HG02623 (cell line): Measurements from ENCODE around the gene KIF20A.
"Not testable (repeated sequence)": the region's sequence is repeated elsewhere in the genome, so short reads cannot be mapped to it uniquely, and the experiment has no call there.

ENCODE experiments used
- ATAC-seq: cut with Tn5 transposase; IDR thresholded peaks from one replicate; pipeline ENCODE4 v1.9.1; 2021; ENCODE audit warnings: moderate library complexity; ENCODE audit not compliant: unreplicated experiment

Gene KIF20A

DNA sequence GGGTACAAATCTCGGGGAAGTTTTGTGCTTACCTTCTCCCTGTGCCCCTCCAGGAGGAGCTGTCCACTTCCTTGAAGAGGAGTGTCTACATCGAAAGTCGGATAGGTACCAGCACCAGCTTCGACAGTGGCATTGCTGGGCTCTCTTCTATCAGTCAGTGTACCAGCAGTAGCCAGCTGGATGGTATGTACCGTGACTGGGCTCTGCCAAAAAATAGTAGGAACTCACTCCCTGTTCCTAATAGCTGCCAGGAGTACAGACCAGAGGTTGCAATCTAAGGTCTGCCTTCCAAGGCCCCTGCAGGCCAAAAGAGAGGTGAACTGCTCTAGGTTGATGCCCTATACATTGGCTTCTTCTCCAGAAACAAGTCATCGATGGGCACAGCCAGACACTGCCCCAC, 3.9 kb downstream of the KIF20A start:
- ATAC-seq, result no peak

DNA sequence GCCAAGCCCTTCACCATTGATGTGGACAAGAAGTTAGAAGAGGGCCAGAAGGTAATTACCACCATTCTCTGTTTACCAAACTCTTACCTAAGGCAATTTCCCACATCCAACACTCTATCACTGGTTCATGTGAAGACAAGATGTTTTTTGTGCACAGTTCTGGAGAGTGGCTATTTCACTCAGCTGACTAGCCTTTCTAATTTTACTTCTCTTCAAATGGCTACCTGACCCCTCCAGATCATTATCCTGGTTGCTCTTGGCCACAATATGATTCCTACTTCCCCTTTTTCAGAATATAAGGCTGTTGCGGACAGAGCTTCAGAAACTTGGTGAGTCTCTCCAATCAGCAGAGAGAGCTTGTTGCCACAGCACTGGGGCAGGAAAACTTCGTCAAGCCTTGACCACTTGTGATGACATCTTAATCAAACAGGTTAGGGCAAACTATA, 7.1 kb downstream of the KIF20A start:
- no peak for ATAC-seq

DNA sequence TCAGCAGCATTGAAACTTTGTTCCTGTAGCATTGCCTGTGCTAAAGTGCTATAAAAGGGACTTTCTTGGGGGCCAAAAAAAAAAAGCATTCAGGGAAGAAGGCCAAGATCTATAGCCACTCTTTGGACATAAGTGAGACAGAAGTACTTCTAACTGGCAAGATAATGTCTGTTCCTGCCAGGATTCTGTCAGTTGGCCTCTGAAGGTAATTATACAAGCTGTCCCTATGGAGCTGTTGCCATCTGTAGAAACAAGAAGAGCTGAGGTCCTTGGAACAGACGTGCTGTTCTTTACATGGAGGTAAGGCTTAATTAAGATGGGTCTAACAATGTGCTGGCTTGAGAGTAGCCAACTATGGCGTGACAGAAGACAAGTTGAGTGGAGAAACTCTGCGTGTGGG, 9.7 kb downstream of the KIF20A start:
- ATAC-seq, result no peak

DNA sequence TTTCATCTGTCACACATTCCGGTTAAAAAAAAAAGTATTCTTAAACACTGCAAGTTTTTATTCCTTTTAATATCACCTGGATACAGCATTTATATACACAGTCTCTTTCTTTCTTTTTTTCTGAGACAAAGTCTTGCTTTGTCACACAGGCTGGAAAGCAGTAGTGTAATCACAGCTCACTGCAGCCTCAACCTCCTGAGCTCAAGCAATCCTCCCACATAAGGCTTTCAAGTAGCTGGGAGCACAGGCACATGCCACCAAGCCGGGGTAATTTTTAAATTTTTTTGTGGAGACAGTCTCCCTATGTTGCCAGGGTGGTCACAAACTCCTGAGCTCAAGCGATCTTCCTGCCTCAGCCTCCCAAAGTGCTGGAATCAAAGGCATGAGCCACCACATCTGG, 13.9 kb downstream of the KIF20A start:
- no peak for ATAC-seq

DNA sequence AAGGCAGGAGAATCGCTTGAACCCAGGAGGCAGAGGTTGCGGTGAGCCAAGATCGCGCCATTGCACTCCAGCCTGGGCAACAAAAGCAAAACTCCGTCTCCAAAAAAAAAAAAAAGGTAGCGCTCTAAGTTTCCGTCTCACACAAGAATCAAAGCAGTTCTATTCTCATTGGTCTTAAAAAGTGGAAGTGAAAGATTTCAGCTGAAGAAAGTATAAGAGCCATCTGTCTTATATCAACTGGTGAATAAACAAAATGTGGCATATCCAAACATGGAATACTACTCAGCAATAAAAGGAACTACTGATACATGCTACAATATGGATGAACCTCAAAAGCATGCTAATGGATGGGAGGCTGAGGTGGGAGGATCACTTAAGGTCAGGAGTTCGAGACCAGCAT, 14.9 kb downstream of the KIF20A start:
- ATAC-seq, result not testable (repeated sequence)

DNA sequence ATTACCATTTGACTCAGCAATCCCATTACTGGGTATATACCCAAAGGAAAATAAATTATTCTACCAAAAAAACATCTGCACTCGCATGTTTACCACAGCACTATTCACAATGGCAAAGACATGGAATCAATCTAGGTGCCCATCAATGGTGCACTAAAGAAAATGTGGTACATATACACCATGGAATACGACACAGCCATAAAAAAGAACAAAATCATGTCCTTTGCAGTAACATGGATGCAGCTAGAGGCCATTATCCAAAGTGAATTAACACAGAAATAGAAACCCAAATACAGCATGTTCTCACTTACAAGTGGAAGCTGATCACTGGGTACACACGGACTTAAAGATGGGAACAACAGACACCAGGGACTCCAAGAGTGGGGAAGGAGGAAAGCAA, 32.1 kb downstream of the KIF20A start:
- ATAC-seq, result no peak

DNA sequence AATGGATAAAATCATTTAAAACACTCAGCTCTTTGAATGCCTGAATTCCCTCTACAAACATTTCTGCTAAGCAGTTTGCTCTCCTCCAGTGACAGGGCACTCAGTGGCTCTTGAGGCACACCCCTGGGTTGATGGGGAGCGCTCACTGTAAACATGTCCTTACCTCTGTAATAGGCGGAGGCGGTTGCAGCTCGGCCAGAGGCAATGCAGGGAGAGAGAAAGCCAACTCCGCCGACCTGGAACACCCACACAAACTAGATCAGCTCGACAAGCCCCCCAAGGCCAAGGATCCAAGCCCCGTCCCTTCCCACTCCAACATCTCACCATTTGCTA, 33.9 kb downstream of the KIF20A start:
- no peak for ATAC-seq

DNA sequence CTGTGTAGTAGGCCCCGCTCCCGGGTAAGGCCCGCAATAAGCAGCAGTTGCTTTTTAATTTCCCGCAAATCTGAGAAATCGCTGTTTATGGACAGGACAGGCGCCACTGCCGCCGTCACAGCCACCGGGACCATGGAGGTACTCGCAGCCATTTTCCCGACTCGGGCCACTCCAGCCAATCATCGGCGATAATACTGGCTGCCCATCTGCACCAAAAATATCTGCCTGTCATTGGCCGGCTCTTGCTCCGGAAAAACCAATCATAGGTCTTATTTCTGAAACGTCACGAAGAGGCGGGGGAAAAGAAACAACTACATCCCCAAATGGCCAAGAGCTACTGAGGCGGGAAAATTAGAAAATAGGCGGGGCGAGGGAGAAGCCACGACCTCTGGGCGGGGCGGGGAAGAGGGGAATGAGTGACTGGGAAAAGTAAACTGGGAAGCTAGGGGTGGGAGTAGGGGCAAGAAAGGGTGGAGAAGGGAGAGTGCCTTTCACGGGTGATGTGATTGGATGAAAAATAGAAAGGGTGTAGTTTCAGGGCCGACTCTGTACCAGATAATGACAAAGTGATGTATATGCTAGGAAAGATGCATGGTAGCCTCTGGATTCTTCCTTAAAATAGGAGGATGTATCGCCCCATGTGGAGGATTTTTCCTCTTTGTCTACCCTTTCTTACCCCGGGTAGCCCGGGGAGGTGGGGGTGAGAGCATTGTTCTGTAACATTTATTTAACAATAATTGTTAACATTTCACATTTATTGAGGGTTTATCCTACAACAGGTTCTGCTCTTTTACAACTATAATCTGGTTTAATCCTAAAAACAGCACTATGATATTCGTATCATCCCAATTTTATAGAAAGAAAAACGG, 34.5 kb downstream of the KIF20A start, which contains the start of gene CDC23:
TSS of gene CDC23 (minus strand) at position 163 of the 869 bp plus-strand sequence. CDS start at position 152, 11 bp downstream.
- peak; percentile 97 for ATAC-seq

DNA sequence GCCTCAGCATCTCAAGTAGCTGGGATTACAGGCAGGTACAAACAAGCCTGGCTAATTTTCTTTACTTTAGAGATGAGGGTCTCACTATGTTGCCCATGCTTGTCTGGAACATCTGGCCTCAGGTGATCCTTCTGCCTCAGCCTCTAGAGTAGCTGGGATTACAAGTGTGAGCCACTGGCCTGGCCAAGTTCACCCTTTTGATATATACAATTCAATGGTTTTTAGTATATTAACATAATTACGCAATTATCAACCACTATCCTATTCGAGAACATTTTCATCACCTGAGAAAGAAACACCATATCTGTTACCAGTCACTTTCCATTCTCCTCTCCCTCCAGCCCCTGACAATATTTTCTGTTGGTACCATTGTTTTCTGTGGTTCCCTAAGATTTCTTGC, 37.9 kb downstream of the KIF20A start:
- ATAC-seq, result no peak

DNA sequence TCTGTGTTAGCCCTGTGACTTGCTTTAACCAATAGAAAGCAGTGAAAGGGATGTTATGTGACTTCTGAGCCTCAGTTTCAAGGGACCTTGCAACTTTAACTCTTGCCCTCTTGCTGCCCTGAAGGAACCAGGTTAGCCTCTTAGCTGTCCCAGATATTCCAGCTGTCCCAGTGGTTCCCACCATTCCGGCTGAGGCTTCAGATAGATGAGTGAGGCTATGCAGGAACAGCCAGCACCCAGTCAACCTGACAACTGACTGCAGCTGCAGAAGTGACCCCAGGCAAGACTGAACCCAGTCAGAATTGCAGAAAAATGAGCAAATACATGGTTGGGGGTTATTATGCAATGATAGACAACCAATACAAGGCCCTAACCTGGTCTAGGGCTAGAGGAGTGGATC, 44.6 kb downstream of the KIF20A start:
- ATAC-seq, result no peak

DNA sequence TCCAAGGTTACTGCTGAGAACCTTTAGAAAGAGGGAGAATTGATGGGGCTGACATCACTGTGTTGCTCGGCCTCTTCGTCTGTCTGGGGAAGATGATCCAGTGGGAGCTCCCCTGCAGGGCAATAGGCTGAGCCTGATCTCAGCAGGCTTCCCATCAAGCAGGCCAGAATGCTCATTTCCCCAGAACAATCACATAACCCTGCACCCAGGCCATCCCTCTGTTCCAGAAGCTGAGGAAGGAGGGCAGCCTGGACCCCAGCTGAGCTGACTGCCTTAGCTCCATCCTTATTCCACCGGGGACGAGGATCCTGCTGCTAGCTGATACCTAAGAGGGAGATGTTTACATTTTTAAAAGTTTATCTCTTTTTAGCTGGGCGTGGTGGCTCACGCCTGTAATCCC, 45.8 kb downstream of the KIF20A start:
- no peak for ATAC-seq

DNA sequence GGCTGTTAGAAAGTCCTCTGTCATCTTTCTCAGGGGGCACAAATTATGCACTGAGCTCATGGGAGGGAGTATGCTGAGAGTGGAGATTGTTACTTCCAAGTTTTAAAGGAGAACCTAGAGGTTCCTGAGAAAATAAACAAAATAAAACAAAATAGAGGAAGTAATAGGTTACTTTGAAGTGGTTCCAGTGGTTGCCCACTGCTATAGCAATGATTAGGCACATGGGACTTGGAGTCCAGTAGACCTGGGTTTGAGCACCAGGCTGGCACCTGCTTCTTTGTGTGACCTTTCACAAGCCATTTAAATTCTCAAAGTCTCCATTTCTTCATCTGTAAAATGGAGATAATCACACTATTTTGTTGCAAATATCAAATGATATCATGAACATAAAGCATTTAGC, 48.0 kb downstream of the KIF20A start:
- ATAC-seq, result no peak

DNA sequence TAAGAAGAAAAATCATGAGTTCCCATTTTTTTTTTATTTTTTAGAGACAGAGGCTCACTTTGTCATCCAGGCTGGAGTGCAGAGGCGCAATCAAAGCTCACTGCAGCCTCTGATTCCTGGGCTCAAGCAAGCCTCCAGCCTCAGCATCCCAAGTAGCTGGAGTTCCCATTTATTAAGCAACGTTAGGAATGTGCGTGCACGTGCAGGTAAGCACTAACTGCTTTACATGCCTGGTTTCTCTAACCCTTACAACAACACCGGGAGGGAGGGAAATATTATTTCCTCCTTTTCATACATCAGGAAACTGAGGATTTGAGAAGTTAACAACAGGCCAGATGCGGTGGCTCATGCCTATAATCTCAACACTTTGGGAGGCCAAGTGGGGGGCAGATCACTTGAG, 50.5 kb downstream of the KIF20A start:
- no peak for ATAC-seq

DNA sequence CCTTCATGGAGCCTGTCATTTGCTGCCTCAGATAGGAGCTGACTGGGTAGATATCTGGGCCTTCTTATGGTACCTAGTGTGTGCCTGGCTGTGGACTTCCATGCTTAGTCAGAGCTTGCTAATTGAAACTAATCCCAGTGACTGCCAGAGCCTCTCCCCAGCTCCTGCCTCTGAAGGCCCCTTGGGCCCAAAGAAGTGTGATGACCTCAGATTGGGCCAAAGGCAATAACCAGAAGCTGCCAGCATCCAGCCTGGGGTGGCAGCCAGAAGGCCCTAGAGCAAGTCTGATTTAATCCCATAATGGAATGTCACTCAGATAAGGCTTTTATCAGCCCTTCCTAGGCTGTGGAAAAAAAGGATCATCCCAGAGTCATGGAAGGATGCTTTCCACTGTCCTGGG, 51.3 kb downstream of the KIF20A start:
- ATAC-seq, result no peak

DNA sequence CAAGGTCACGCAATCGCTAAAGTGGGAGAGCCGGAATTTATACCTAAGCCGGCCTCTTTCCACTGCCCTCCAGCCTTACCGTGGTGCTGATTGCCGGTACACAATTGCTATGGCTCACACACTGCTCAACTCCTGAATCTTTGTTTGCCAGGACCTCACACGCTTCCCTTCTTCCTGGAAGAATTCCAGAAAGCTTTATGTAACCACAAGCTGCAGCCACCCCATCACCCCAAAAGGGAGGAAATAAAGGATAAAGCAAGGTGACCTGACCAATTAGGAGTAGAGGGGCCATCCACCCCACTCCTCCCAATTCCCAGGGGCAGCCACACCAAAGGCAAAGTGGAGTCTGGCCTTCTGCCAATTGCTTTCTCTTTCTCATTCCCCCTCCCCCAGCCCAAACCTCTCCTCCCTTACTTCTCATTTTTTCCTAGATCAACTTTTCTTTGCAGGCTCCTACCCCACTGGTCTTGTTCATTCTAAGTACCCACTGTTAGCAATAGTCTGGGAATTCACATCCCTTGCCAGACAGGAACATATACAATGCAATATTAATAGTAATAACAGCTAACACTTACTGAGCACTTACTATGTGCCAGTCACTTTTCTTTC, 52.2 kb downstream of the KIF20A start:
- no peak for ATAC-seq

DNA sequence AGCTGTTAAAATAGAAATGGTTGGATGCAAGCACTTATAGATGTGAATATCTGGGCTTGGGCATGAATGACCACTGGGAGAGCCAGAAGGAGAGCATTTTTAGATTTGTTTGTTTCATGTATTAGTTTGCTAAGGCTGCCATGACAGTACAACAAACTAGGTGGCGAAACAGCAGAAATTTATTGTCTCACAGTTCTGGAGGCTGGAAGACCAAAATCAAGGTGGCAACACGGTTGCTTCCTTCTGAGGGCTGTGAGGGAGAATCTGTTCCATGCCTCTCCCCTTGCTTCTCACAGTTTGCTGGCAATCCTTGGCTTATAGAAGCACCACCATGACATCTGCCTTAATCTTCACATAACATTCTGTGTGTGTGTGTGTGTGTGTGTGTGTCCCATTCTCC, 54.4 kb downstream of the KIF20A start:
- no peak for ATAC-seq

DNA sequence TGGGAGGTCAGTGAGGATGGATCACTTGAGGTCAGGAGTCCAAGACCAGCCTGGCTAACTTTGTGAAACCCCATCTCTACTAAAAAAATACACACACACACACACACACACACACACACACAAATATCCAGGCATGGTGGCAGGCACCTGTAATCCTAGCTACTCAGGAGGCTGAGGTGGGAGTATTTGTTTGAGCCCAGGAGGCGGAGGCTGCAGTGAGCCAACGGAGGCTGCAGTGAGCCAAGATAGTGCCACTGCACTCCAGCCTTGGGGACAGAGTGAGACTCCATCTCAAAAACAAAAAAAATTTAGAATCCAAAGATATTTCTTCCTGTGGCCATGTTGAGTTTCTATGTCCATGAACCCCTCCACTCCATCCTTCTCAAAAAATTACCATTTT, 55.7 kb downstream of the KIF20A start:
- no peak for ATAC-seq
